MM.1S (cell line): Measurements from ENCODE around the gene SLC25A11.
A peak's percentile ranks its signal among the peaks of the same experiment; 100 is the strongest.

Experiments
- DNase-seq: peaks from one replicate; pipeline ENCODE4 v3.0.0-alpha.2; 2015
- H2AFZ ChIP-seq: fragments of 300-600 bp; sonication (generic); 2 replicates; pipeline ENCODE4 v1.6.0; 2016; ENCODE audit warnings: antibody characterized with exemption, low read length
- H3F3A ChIP-seq: fragments of 300-600 bp; sonication (generic); 2 replicates; pipeline ENCODE4 v1.6.1; 2016; ENCODE audit warnings: mild to moderate bottlenecking, antibody characterized with exemption, low read length, moderate library complexity, mixed read lengths; ENCODE audit not compliant: insufficient read depth
- H3K27ac ChIP-seq: fragments of 300-600 bp; sonication (generic); 2 replicates; pipeline ENCODE4 v1.5.1; 2016; ENCODE audit warnings: mild to moderate bottlenecking, low read length
- H3K27me3 ChIP-seq: fragments of 300-600 bp; sonication (generic); replicated peaks from 2 replicates; pipeline ENCODE4 v1.6.0; 2016; ENCODE audit warnings: low read length; ENCODE audit not compliant: insufficient read depth
- H3K36me3 ChIP-seq: fragments of 300-600 bp; sonication (generic); replicated peaks from 2 replicates; pipeline ENCODE4 v1.6.1; 2016; ENCODE audit warnings: mild to moderate bottlenecking, low read length, mixed read lengths; ENCODE audit not compliant: insufficient read depth
- H3K4me1 ChIP-seq: fragments of 300-600 bp; sonication (generic); 2 replicates; pipeline ENCODE4 v1.6.1; 2016; ENCODE audit warnings: low read length, mixed read lengths
- H3K4me2 ChIP-seq: fragments of 300-600 bp; sonication (generic); 2 replicates; pipeline ENCODE4 v1.6.0; 2016; ENCODE audit warnings: low read depth, low read length
- H3K4me3 ChIP-seq: fragments of 300-600 bp; sonication (generic); 2 replicates; pipeline ENCODE4 v1.5.1; 2016; ENCODE audit warnings: low read length, mixed read lengths
- H3K79me2 ChIP-seq: fragments of 300-600 bp; sonication (generic); 2 replicates; pipeline ENCODE4 v1.6.1; 2016; ENCODE audit warnings: mixed run types, low read length, mixed read lengths
- H3K9ac ChIP-seq: fragments of 300-600 bp; sonication (generic); 2 replicates; pipeline ENCODE4 v1.6.1; 2016; ENCODE audit warnings: low read length, mixed read lengths
- H3K9me2 ChIP-seq: fragments of 300-600 bp; sonication (generic); replicated peaks from 2 replicates; pipeline ENCODE4 v1.6.1; 2016; ENCODE audit warnings: mild to moderate bottlenecking, low read length, mixed read lengths; ENCODE audit not compliant: insufficient read depth
- H3K9me3 ChIP-seq: fragments of 300-600 bp; sonication (generic); replicated peaks from 2 replicates; pipeline ENCODE4 v1.6.1; 2016; ENCODE audit warnings: mild to moderate bottlenecking, low read length, mixed read lengths; ENCODE audit not compliant: insufficient read depth
- H4K20me1 ChIP-seq: fragments of 300-600 bp; sonication (generic); 2 replicates; pipeline ENCODE4 v1.6.1; 2016; ENCODE audit warnings: mild to moderate bottlenecking, low read length, moderate library complexity, mixed read lengths; ENCODE audit not compliant: insufficient read depth
- CTCF ChIP-seq: fragments of 300-600 bp; sonication (generic); IDR thresholded peaks from 2 replicates; pipeline ENCODE4 v1.5.1; 2016; ENCODE audit warnings: antibody characterized with exemption, low read length, mixed read lengths
- EZH2 ChIP-seq: fragments of 300-600 bp; sonication (generic); optimal IDR thresholded peaks from 2 replicates; pipeline ENCODE3; 2017; ENCODE audit warnings: low read depth, mild to moderate bottlenecking, antibody characterized with exemption, low read length, mixed read lengths
- EZH2phosphoT487 ChIP-seq: fragments of 300-600 bp; sonication (generic); IDR thresholded peaks from 2 replicates; pipeline ENCODE4 v1.6.1; 2018; ENCODE audit warnings: antibody characterized with exemption, low read length

SLC25A11 gene

GRCh38 chr17:4944554-4945175 lies 4.8 kb upstream of the SLC25A11 start:
- no peaks in the 10 kb centered on the region for H3K27me3 ChIP-seq
- peaks cover 28% of the 10 kb centered on the region for H4K20me1 ChIP-seq
- no peaks in the 10 kb centered on the region for H3K9me2 ChIP-seq
- H3F3A ChIP-seq, result peaks cover 80% of the 10 kb centered on the region
- no peak overlapping the region for H3K4me3 ChIP-seq
- no peak overlapping the region; the same call in 1 of the 2 replicates for H3K9ac ChIP-seq
- DNase-seq, result no peak
- no peak overlapping the region for H2AFZ ChIP-seq
- peak overlapping the region; percentile 55; the same call in 1 of the 2 replicates for H3K27ac ChIP-seq
- H3K36me3 ChIP-seq, result no peaks in the 10 kb centered on the region
- TF ChIP-seq EZH2phosphoT487 (no peak), CTCF (no peak)
- peaks cover 35% of the 10 kb centered on the region for H3K4me1 ChIP-seq
- H3K4me2 ChIP-seq, result peak overlapping the region; percentile 95; the same call in 1 of the 2 replicates
- H3K79me2 ChIP-seq, result peaks cover 81% of the 10 kb centered on the region
- H3K9me3 ChIP-seq, result no peaks in the 10 kb centered on the region

GRCh38 chr17:4944163-4944553 lies 4.3 kb upstream of the SLC25A11 start:
- Histone ChIP-seq H3K4me2 (peak overlapping the region; percentile 95; the same call in 1 of the 2 replicates), H3K9ac (no peak overlapping the region), H3K9me3 (no peaks in the 10 kb centered on the region), H3K27ac (peak overlapping the region; percentile 55; the same call in 1 of the 2 replicates), H3F3A (peaks cover 79% of the 10 kb centered on the region), H3K9me2 (no peaks in the 10 kb centered on the region), H2AFZ (no peak overlapping the region), H4K20me1 (peaks cover 28% of the 10 kb centered on the region), H3K4me3 (no peak overlapping the region), H3K4me1 (peaks cover 35% of the 10 kb centered on the region), H3K27me3 (no peaks in the 10 kb centered on the region), H3K36me3 (no peaks in the 10 kb centered on the region), H3K79me2 (peaks cover 86% of the 10 kb centered on the region)
- TF ChIP-seq EZH2phosphoT487, result no peak
- TF ChIP-seq CTCF, result no peak
- no peak for TF ChIP-seq EZH2
- DNase-seq, result no peak

- Histone ChIP-seq H4K20me1 (peaks cover 28% of the 10 kb centered on the region), H3K4me2 (no peak overlapping the region), H2AFZ (no peak overlapping the region), H3K79me2 (peaks cover 95% of the 10 kb centered on the region), H3K9ac (no peak overlapping the region), H3K27ac (no peak overlapping the region), H3K9me2 (no peaks in the 10 kb centered on the region), H3K9me3 (no peaks in the 10 kb centered on the region), H3F3A (peaks cover 68% of the 10 kb centered on the region), H3K27me3 (no peaks in the 10 kb centered on the region), H3K4me3 (no peak overlapping the region), H3K4me1 (peaks cover 44% of the 10 kb centered on the region), H3K36me3 (no peaks in the 10 kb centered on the region)
- no peak for TF ChIP-seq EZH2phosphoT487
- TF ChIP-seq CTCF, result no peak
- no peak for TF ChIP-seq EZH2
- DNase-seq, result no peak
Observed at GRCh38 chr17:4942760-4943508, 3.1 kb upstream of the SLC25A11 start.
